ENCODE measurements around the gene TOMM5.

DNA sequence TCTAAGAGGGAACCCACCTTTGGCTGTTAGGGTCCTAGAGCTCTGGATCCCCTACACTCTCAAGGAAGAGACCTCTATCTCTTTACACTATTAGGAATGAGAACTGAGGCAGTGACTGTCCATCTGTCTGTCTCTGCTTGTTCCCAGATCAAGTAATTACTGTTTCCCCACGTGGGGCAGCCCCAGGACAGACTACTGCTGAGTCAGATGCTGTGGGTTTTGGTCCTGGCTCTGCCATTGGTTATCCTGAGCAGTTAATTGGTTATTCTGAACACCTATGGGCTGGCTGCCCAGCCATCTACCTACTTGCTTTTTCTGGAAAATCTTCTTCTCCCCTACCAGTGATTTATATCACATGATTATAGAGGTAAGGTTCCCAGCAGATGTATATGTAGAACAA lies 49.5 kb downstream of the TOMM5 start:
- TF ChIP-seq, protein P1, sequence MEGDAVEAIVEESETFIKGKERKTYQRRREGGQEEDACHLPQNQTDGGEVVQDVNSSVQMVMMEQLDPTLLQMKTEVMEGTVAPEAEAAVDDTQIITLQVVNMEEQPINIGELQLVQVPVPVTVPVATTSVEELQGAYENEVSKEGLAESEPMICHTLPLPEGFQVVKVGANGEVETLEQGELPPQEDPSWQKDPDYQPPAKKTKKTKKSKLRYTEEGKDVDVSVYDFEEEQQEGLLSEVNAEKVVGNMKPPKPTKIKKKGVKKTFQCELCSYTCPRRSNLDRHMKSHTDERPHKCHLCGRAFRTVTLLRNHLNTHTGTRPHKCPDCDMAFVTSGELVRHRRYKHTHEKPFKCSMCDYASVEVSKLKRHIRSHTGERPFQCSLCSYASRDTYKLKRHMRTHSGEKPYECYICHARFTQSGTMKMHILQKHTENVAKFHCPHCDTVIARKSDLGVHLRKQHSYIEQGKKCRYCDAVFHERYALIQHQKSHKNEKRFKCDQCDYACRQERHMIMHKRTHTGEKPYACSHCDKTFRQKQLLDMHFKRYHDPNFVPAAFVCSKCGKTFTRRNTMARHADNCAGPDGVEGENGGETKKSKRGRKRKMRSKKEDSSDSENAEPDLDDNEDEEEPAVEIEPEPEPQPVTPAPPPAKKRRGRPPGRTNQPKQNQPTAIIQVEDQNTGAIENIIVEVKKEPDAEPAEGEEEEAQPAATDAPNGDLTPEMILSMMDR (conservative IDR thresholded peaks at IDR 0.05 in 1 of 2, IDR thresholded peaks at IDR 0.05 in 1 of 2; ENCODE audit: low read depth in 1 of 2, low read length in 2 of 2) = no peak
- no peak for TF ChIP-seq EZH2 (IDR thresholded peaks at IDR 0.05; ENCODE audit: low read length, missing control alignments)
